22Rv1 (cell line): Measurements from ENCODE around the gene DEPDC5.

Source experiments
- H3K27ac ChIP-seq: fragments of 450-650 bp; 2 replicates; pipeline ENCODE4 v1.5.1; 2017
- ZFX ChIP-seq: fragments of 450-650 bp; IDR thresholded peaks from 2 replicates; pipeline ENCODE4 v1.6.1; 2017; ENCODE audit warnings: antibody characterized with exemption, borderline replicate concordance
- TF ChIP-seq, protein P1 (sequence below): fragments of 450-650 bp; IDR thresholded peaks from 2 replicates; pipeline ENCODE4 v1.5.1; 2017; ENCODE audit warnings: mild to moderate bottlenecking

The DEPDC5 gene

DNA sequence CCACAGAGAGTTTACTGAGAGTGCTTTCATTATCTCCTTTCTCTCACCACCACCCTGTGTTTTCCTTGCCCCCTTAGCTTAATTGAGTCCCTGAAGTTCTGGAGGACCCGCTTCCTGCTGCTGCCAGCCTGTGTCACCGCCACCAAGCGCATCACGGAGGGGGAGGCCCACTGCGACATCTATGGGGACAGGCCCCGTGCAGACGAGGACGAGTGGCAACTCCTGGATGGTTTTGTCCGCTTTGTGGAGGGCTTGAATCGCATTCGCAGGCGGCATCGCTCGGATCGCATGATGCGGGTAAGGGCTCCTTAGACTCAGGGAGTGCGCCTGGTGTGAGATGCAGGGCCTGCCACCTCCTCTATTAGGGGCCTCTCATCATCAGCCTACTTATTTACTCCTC lies 91.1 kb downstream of the DEPDC5 start:
- TF ChIP-seq ZFX, result no peak
- TF ChIP-seq, protein P1, sequence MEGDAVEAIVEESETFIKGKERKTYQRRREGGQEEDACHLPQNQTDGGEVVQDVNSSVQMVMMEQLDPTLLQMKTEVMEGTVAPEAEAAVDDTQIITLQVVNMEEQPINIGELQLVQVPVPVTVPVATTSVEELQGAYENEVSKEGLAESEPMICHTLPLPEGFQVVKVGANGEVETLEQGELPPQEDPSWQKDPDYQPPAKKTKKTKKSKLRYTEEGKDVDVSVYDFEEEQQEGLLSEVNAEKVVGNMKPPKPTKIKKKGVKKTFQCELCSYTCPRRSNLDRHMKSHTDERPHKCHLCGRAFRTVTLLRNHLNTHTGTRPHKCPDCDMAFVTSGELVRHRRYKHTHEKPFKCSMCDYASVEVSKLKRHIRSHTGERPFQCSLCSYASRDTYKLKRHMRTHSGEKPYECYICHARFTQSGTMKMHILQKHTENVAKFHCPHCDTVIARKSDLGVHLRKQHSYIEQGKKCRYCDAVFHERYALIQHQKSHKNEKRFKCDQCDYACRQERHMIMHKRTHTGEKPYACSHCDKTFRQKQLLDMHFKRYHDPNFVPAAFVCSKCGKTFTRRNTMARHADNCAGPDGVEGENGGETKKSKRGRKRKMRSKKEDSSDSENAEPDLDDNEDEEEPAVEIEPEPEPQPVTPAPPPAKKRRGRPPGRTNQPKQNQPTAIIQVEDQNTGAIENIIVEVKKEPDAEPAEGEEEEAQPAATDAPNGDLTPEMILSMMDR, result no peak
- no peak overlapping the region for H3K27ac ChIP-seq

DNA sequence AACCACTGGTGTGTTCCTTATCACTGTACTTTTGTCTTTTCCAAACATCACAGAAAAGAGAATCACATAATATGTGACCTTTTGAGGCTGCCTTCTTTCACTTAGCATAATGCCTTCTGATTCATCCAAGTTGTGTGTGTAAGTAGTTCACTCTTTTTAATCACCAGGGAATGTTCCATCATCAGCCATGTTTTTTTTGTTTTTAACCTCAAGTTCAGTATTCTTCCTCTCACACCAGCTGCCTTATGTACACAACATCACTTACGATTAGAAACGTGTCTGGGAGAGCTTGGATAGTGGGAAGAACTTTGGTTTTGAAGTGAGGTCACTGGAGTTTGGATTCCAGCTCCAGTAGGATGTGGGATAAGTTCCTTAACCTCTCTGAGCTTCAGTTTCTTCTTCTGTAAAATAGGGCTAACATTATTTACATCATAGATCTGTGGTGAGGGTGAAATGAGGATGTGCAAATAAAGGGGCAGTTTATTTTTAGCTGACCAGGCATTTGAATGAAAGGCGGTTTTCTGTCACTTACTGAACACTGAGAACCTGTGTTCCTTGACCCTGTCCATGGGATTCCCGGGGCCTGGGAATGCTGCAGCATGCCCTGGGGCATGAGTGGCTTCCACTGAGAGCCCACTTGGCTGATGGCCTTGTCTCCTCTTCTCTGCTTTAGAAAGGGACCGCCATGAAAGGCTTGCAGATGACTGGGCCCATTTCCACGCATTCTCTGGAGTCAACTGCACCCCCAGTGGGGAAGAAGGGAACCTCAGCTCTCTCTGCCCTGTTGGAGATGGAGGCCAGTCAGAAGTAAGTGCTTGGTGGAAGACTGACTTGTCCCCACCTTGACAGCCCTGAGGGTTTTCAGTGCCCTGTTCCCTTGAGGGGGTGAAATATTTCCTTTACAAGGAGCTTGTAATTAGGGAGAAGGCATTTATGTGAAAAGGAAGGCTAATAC lies 92.6 kb downstream of the DEPDC5 start:
- H3K27ac ChIP-seq, result no peak overlapping the region

DNA sequence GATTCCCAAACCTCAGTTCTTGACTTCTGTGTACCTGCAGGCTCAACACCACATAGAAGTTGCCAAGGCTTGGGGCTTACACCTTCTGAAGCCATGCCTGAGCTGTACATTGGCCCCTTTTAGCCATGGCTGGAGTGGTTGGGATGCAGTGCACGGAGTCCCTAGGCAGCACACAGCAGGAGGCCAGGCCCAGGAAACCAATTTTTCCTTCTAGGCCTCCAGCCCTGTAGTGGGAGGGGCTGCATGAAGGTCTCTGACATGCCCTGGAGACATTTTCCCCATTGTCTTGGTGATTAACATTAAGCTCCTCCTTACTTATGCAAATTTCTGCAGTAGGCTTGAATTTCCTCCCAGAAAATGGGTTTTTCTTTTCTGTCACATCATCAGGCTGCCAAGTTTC lies 94.6 kb downstream of the DEPDC5 start:
- no peak overlapping the region for H3K27ac ChIP-seq
- no peak for TF ChIP-seq ZFX
- TF ChIP-seq, protein P1, result no peak

More for the DNA sequence above, 92.6 kb downstream of the DEPDC5 start:
- no peak for TF ChIP-seq ZFX
- TF ChIP-seq, protein P1, result no peak

DNA sequence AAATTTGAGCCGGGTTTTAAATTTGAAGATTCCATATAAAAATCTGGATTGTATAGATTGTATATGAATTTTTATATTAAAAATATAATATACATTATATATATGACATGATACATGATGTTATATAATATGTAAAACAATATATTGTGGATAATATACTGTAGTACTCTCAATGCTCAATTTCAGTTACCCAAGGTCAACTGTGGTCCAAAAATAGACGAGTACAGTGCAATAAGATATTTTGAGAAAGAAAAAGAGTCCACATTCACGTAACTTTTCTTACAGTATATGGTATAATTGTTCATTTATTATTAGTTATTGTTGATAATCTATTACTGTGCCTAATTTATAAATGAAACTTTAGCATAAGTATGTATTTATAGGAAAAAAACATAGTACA lies 96.3 kb downstream of the DEPDC5 start:
- H3K27ac ChIP-seq, result no peak overlapping the region
- TF ChIP-seq, protein P1, result no peak
- no peak for TF ChIP-seq ZFX

DNA sequence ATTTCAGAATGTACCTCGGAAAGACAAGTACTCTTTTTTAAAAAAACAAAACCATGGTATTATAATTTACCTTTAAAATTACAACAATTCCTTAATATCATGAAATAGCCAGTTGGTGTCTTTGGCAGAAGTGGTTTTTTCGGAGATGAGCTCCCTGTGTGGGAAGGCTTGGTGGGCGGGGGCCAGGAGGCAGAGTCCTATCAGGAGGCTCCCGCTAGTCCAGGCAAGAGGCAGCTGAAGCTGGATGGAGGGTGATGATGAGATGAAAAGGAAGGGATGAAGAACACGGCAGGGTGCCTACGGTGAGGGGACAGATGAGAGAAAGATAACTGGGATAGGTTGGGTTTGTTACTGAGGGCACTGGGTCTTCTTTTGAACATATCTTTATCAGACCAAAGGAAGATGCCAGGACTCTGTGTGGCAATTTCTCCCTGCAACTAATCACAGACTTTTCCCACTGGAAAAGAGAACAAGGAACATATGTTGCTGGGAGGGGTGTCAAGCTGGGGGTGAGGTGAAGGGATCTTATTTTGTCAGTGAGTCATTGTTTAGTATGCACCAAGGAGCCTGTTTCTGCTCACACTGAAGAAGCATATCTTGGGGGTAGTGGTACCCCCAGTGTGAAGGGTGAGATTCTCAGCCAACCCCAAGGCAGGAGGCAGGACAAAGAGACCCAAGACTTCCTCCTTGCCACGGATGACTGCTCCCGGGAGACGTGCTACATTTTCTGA lies 99.0 kb downstream of the DEPDC5 start:
- H3K27ac ChIP-seq, result no peak overlapping the region
- TF ChIP-seq ZFX, result no peak
- TF ChIP-seq, protein P1, result no peak

DNA sequence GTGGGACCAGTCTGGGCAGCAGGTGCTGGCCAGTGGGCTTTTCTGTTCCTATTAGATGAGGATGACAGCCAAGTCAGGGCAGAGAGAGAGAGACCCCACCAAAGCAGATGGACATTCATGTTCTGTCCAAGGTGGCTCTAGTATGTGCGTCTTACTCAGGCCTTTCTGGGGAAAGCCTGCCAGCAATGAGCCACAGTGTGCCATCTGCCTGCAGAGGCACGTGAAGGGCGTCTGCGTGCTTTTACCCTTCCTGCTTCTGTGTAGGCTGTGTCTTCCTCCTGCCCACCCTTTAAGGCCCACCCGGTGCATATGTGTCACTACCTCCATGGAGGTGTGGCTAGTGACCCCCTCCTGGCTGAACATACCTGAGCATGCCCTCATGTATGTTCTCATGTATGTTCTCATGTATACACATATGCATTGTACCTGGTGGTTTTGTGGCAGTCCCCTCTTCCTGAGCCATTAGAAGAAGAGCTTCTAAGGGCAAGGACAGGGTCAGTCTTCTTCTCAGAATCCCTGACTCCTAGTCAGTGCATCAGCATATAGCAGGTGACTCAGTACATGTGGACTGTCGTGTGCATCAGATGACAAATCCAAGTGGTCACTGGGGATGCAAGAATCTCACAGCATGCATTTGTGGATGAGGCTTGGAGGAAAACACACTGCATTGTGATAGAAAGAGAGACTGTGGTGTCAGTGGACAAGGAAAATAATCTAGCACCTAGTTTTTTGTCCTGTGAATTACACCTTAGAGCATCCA lies 100.1 kb downstream of the DEPDC5 start:
- no peak overlapping the region for H3K27ac ChIP-seq
- no peak for TF ChIP-seq ZFX
- TF ChIP-seq, protein P1, result no peak
